HUES64 (cell line): ENCODE measurements around the gene GRIN2A.

Experiments used
- H3K27ac ChIP-seq: 2 replicates; pipeline ENCODE4 v1.7.0; 2013; ENCODE audit warnings: low read depth, low read length, inconsistent platforms
- H3K27me3 ChIP-seq: 2 replicates; pipeline ENCODE4 v1.6.1; 2013; ENCODE audit warnings: mild to moderate bottlenecking, low read length; ENCODE audit not compliant: insufficient read depth
- H3K36me3 ChIP-seq: 2 replicates; pipeline ENCODE4 v1.6.1; 2013; ENCODE audit warnings: mild to moderate bottlenecking, low read length; ENCODE audit not compliant: insufficient read depth
- H3K4me1 ChIP-seq: 2 replicates; pipeline ENCODE4 v1.6.1; 2013; ENCODE audit warnings: mild to moderate bottlenecking, low read length, moderate library complexity; ENCODE audit not compliant: insufficient read depth
- H3K4me3 ChIP-seq: 2 replicates; pipeline ENCODE4 v1.5.1; 2013; ENCODE audit warnings: mild to moderate bottlenecking, low read length, moderate library complexity
- H3K9ac ChIP-seq: 2 replicates; pipeline ENCODE4 v1.6.1; 2013; ENCODE audit warnings: mild to moderate bottlenecking, low read depth, low read length
- H3K9me3 ChIP-seq: 2 replicates; pipeline ENCODE4 v1.6.1; 2013; ENCODE audit warnings: low read depth, low read length; ENCODE audit not compliant: insufficient read depth
- WGBS: fragments of 150-250, 120-280 bp; methylation state at CpG from one replicate; pipeline ENCODE4 v1.1.7; 2013; ENCODE audit warnings: missing lambda C conversion rate; 5-methylcytosine and 5-hydroxymethylcytosine counted together

The GRIN2A gene

DNA sequence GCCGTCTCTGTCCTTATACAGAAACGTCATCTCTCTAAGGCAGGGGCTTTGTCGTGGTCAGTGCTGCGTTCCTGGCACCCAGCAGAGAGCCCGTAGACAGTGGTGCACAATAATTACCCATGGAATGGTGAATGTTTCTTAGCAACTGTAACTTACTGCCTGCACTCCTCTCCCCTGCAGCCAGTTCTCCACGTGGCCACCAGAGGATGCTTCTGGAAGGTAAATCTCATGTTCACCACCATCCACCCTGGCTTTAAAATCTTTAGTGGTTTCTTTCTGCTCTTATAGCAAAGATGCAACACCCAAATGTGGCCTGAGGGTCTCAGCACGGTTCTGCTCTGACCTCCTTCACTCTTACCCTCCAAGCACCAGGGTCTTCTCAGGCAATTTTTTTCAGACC, 150.8 kb downstream of the GRIN2A start:
- WGBS, result 84% methylated on average over 7 of the region's 7 CpGs
- H3K27ac ChIP-seq, result no peak overlapping the region
- H3K9me3 ChIP-seq, result no peaks in the 10 kb centered on the region
- no peaks in the 10 kb centered on the region for H3K27me3 ChIP-seq
- no peak overlapping the region for H3K9ac ChIP-seq
- H3K36me3 ChIP-seq, result no peaks in the 10 kb centered on the region
- H3K4me3 ChIP-seq, result no peak overlapping the region
- H3K4me1 ChIP-seq, result no peaks in the 10 kb centered on the region

GRCh38 chr16:10028644-10029043, 153.6 kb downstream of the GRIN2A start:
- Histone ChIP-seq H3K27me3 (no peaks in the 10 kb centered on the region), H3K9me3 (no peaks in the 10 kb centered on the region), H3K4me3 (no peak overlapping the region)

GRCh38 chr16:10027553-10027952, 154.7 kb downstream of the GRIN2A start:
- Histone ChIP-seq H3K27me3 (no peaks in the 10 kb centered on the region), H3K36me3 (no peaks in the 10 kb centered on the region), H3K4me1 (no peaks in the 10 kb centered on the region), H3K4me3 (no peak overlapping the region), H3K9ac (no peak overlapping the region), H3K27ac (no peak overlapping the region), H3K9me3 (no peaks in the 10 kb centered on the region)
- 90% methylated on average over 8 of the region's 8 CpGs for WGBS

More at GRCh38 chr16:10028644-10029043, 153.6 kb downstream of the GRIN2A start:
- Histone ChIP-seq H3K36me3 (no peaks in the 10 kb centered on the region), H3K4me1 (no peaks in the 10 kb centered on the region), H3K27ac (no peak overlapping the region), H3K9ac (no peak overlapping the region)

DNA sequence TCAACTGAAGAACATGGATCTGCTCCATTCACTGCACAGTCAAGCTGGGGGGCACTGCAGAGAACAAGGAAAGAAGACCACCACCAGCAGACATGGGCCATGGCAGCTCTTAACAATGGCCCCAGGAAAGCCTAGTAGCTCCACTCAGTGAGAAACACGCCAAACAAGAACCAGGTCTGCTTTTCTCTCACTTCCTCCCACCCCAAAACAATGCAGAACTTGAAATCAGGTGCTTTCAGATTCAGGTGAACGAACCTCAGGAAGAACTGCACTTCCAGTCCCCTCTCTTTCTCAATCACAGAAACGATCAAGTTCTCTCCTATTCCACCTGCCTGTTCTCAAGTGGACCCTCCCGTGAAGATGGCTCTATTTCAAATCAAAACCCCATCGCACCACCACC, 155.6 kb downstream of the GRIN2A start:
- no peak overlapping the region for H3K4me3 ChIP-seq
- no peaks in the 10 kb centered on the region for H3K9me3 ChIP-seq
- H3K9ac ChIP-seq, result no peak overlapping the region
- H3K36me3 ChIP-seq, result no peaks in the 10 kb centered on the region
- H3K27me3 ChIP-seq, result no peaks in the 10 kb centered on the region
- no peak overlapping the region for H3K27ac ChIP-seq
- no peaks in the 10 kb centered on the region for H3K4me1 ChIP-seq
- 89% methylated on average over 5 of the region's 5 CpGs for WGBS

- Histone ChIP-seq H3K4me1 (no peaks in the 10 kb centered on the region), H3K27ac (no peak overlapping the region), H3K4me3 (no peak overlapping the region), H3K27me3 (no peaks in the 10 kb centered on the region), H3K36me3 (no peaks in the 10 kb centered on the region), H3K9ac (no peak overlapping the region), H3K9me3 (no peaks in the 10 kb centered on the region)
- 96% methylated on average over 5 of the region's 5 CpGs for WGBS
These were observed 160.1 kb downstream of the GRIN2A start for GRCh38 chr16:10022098-10022497.

GRCh38 chr16:10020866-10021265, 161.4 kb downstream of the GRIN2A start:
- Histone ChIP-seq H3K27ac (no peak overlapping the region), H3K4me3 (no peak overlapping the region), H3K4me1 (no peaks in the 10 kb centered on the region), H3K9me3 (no peaks in the 10 kb centered on the region), H3K36me3 (no peaks in the 10 kb centered on the region), H3K9ac (no peak overlapping the region), H3K27me3 (no peaks in the 10 kb centered on the region)
- 69% methylated on average over 2 of the region's 3 CpGs for WGBS

GRCh38 chr16:10016752-10017151, 165.5 kb downstream of the GRIN2A start:
- H3K9me3 ChIP-seq, result no peaks in the 10 kb centered on the region
- no peaks in the 10 kb centered on the region for H3K36me3 ChIP-seq
- H3K27ac ChIP-seq, result no peak overlapping the region
- H3K27me3 ChIP-seq, result no peaks in the 10 kb centered on the region
- H3K9ac ChIP-seq, result no peak overlapping the region
- H3K4me1 ChIP-seq, result no peaks in the 10 kb centered on the region
- WGBS, result 76% methylated on average over 3 of the region's 3 CpGs
- no peak overlapping the region for H3K4me3 ChIP-seq

- 98% methylated on average over 3 of the region's 3 CpGs for WGBS
- Histone ChIP-seq H3K9ac (no peak overlapping the region), H3K9me3 (no peaks in the 10 kb centered on the region)
These were observed 166.8 kb downstream of the GRIN2A start for GRCh38 chr16:10015397-10015796.

DNA sequence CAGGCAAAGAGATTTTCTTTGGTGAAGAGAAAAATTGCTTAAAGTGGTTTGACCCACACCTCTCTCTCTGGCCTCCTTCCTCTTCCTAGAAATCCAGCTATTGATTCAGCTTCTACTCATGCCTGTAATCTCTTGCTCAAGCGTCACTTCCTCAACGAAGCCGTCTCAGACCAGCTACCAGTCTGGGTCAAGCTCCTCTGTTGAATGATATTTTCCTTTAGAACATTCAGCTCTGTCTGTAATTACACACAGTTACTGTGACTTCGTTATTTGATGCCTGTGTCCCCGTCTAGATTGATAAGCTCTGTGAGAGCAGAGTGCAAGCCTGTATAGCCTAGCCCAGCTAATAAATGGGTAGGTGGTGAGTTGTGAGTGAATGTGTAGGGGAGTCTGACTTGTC, 168.5 kb downstream of the GRIN2A start:
- H3K36me3 ChIP-seq, result no peaks in the 10 kb centered on the region
- H3K9me3 ChIP-seq, result no peaks in the 10 kb centered on the region
- H3K27ac ChIP-seq, result no peak overlapping the region
- no peaks in the 10 kb centered on the region for H3K4me1 ChIP-seq
- no peaks in the 10 kb centered on the region for H3K27me3 ChIP-seq
- WGBS, result 89% methylated on average over 5 of the region's 5 CpGs
- no peak overlapping the region for H3K4me3 ChIP-seq
- no peak overlapping the region for H3K9ac ChIP-seq

More at GRCh38 chr16:10015397-10015796, 166.8 kb downstream of the GRIN2A start:
- Histone ChIP-seq H3K36me3 (no peaks in the 10 kb centered on the region), H3K27ac (no peak overlapping the region), H3K27me3 (no peaks in the 10 kb centered on the region), H3K4me1 (no peaks in the 10 kb centered on the region), H3K4me3 (no peak overlapping the region)

GRCh38 chr16:10013364-10013763, 168.9 kb downstream of the GRIN2A start:
- H3K4me3 ChIP-seq, result no peak overlapping the region
- no peaks in the 10 kb centered on the region for H3K27me3 ChIP-seq
- 74% methylated on average over 4 of the region's 4 CpGs for WGBS
- H3K9ac ChIP-seq, result no peak overlapping the region
- H3K27ac ChIP-seq, result no peak overlapping the region
- H3K36me3 ChIP-seq, result no peaks in the 10 kb centered on the region
- no peaks in the 10 kb centered on the region for H3K9me3 ChIP-seq
- no peaks in the 10 kb centered on the region for H3K4me1 ChIP-seq

GRCh38 chr16:10009684-10010083, 172.5 kb downstream of the GRIN2A start:
- H3K4me1 ChIP-seq, result no peaks in the 10 kb centered on the region
- 0 out of 2 replicates have a peak, but pooled peaks cover 4% of the 10 kb centered on the region for H3K9me3 ChIP-seq
- H3K27me3 ChIP-seq, result no peaks in the 10 kb centered on the region
- H3K36me3 ChIP-seq, result no peaks in the 10 kb centered on the region
- H3K9ac ChIP-seq, result no peak overlapping the region
- WGBS, result 91% methylated on average over 6 of the region's 6 CpGs
- H3K27ac ChIP-seq, result no peak overlapping the region
- no peak overlapping the region for H3K4me3 ChIP-seq

- Histone ChIP-seq H3K9me3 (0 out of 2 replicates have a peak, but pooled peaks cover 4% of the 10 kb centered on the region), H3K36me3 (no peaks in the 10 kb centered on the region)
- 92% methylated on average over 2 of the region's 2 CpGs for WGBS
These were observed 178.7 kb downstream of the GRIN2A start for GRCh38 chr16:10003486-10003885.

More at GRCh38 chr16:10003486-10003885, 178.7 kb downstream of the GRIN2A start:
- no peaks in the 10 kb centered on the region for H3K27me3 ChIP-seq
- no peaks in the 10 kb centered on the region for H3K4me1 ChIP-seq
- no peak overlapping the region for H3K9ac ChIP-seq
- no peak overlapping the region for H3K4me3 ChIP-seq
- no peak overlapping the region for H3K27ac ChIP-seq
